ENCODE measurements around the gene HOXC9.

DNA sequence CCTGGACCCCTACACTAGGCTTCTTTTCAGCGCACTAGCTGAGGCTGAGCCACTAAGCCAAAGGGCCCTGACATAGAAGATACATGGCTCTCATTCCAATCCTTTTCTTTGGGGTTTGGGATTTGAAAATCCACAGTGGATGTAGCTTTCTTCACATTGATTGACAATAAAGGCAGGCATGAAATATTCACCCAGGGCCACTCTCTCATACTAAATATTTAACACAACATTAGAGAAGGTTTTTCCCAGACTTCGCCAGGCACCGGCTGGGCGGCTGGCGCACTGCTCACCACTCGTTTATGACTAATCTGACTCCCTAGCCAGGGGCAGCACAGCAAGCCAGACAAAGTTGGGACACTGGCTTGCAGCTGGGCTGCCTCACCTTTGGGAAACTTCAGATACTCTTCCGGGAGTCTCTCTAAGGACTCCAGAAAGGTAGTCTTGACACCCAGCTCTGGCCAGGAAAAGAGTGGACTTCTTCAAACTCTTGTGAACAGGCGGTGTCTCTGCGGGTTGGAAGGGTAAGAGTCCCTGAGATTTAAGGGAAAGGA is 27.7 kb upstream of the HOXC9 start:
- TF ChIP-seq, protein P1, sequence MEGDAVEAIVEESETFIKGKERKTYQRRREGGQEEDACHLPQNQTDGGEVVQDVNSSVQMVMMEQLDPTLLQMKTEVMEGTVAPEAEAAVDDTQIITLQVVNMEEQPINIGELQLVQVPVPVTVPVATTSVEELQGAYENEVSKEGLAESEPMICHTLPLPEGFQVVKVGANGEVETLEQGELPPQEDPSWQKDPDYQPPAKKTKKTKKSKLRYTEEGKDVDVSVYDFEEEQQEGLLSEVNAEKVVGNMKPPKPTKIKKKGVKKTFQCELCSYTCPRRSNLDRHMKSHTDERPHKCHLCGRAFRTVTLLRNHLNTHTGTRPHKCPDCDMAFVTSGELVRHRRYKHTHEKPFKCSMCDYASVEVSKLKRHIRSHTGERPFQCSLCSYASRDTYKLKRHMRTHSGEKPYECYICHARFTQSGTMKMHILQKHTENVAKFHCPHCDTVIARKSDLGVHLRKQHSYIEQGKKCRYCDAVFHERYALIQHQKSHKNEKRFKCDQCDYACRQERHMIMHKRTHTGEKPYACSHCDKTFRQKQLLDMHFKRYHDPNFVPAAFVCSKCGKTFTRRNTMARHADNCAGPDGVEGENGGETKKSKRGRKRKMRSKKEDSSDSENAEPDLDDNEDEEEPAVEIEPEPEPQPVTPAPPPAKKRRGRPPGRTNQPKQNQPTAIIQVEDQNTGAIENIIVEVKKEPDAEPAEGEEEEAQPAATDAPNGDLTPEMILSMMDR (IDR thresholded peaks at IDR 0.05) = no peak
- no peak for TF ChIP-seq POLR2A (IDR thresholded peaks at IDR 0.05)
